HEK293T (cell line): Measurements from ENCODE around the gene KRTAP5-4.
"Not testable (repeated sequence)": the region's sequence is repeated elsewhere in the genome, so short reads cannot be mapped to it uniquely, and the experiment has no call there.

Experiments used
- CTCF ChIA-PET: fragments of 350-600 bp; formaldehyde crosslinking; extraction: SDS; loops from one replicate; lab custom pipeline; 2021; ENCODE audit warnings: antibody characterized with exemption, inconsistent platforms; lab: Yijun Ruan, JAX
- POLR2A ChIA-PET: fragments of 350-600 bp; formaldehyde crosslinking; extraction: SDS; loops from one replicate; lab custom pipeline; 2020; ENCODE audit warnings: antibody characterized with exemption, inconsistent platforms; lab: Yijun Ruan, JAX
- DNase-seq: peaks from one replicate; pipeline ENCODE4 v3.0.0; 2012; ENCODE audit warnings: mixed read lengths; ENCODE audit errors: extremely low spot score
- ARNT ChIP-seq: fragments of 450-650 bp; IDR thresholded peaks from 2 replicates; pipeline ENCODE4 v1.6.1; 2017; ENCODE audit warnings: mild to moderate bottlenecking
- BHLHE40 ChIP-seq: fragments of 450-650 bp; IDR thresholded peaks from 2 replicates; pipeline ENCODE4 v1.6.1; 2016; ENCODE audit warnings: mild to moderate bottlenecking, moderate library complexity, borderline replicate concordance
- CTBP1 ChIP-seq: fragments of 450-650 bp; IDR thresholded peaks from 2 replicates; pipeline ENCODE4 v1.6.1; 2016; ENCODE audit warnings: borderline replicate concordance
- ELF4 ChIP-seq: fragments of 450-650 bp; IDR thresholded peaks from 2 replicates; pipeline ENCODE4 v1.6.1; 2017; ENCODE audit warnings: antibody characterized with exemption
- FOXA1 ChIP-seq: fragments of 450-650 bp; IDR thresholded peaks from 2 replicates; pipeline ENCODE4 v1.6.1; 2016; ENCODE audit warnings: mild to moderate bottlenecking
- FOXK2 ChIP-seq: fragments of 450-650 bp; IDR thresholded peaks from 2 replicates; pipeline ENCODE4 v1.6.1; 2016; ENCODE audit warnings: mild to moderate bottlenecking
- FOXM1 ChIP-seq: fragments of 450-650 bp; IDR thresholded peaks from 2 replicates; pipeline ENCODE4 v1.6.1; 2017; ENCODE audit warnings: mild to moderate bottlenecking, borderline replicate concordance
- HDGF ChIP-seq: fragments of 450-650 bp; IDR thresholded peaks from 2 replicates; pipeline ENCODE4 v1.6.1; 2017; ENCODE audit warnings: antibody characterized with exemption, borderline replicate concordance
- L3MBTL2 ChIP-seq: fragments of 450-650 bp; conservative IDR thresholded peaks from 2 replicates; pipeline ENCODE4 v1.6.1; 2016; ENCODE audit warnings: mild to moderate bottlenecking
- LEF1 ChIP-seq: fragments of 450-650 bp; IDR thresholded peaks from 2 replicates; pipeline ENCODE4 v1.6.1; 2017; ENCODE audit warnings: mild to moderate bottlenecking, borderline replicate concordance
- NFRKB ChIP-seq: fragments of 450-650 bp; IDR thresholded peaks from 2 replicates; pipeline ENCODE4 v1.6.1; 2016; ENCODE audit warnings: mild to moderate bottlenecking, moderate library complexity
- PKNOX1 ChIP-seq: fragments of 450-650 bp; IDR thresholded peaks from 2 replicates; pipeline ENCODE4 v1.6.1; 2016
- SP1 ChIP-seq: fragments of 450-650 bp; IDR thresholded peaks from 2 replicates; pipeline ENCODE4 v1.6.1; 2017
- SUZ12 ChIP-seq: fragments of 450-650 bp; IDR thresholded peaks from 2 replicates; pipeline ENCODE4 v1.6.1; 2016; ENCODE audit warnings: mild to moderate bottlenecking
- TARDBP ChIP-seq: fragments of 450-650 bp; IDR thresholded peaks from 2 replicates; pipeline ENCODE4 v1.6.1; 2016
- ZNF384 ChIP-seq: fragments of 450-650 bp; IDR thresholded peaks from 2 replicates; pipeline ENCODE4 v1.6.1; 2016

KRTAP5-4 gene

GRCh38 chr11:1576825-1577224, 45.1 kb downstream of the KRTAP5-4 start:
- DNase-seq, result no peak
- CTCF ChIA-PET, result interaction anchor here (0.8 to 2.5 kb wide), 3 partner anchors 10 to 30 kb away, joined by 3 to 13 read pairs (median 3); no protein-coding TSS in a partner anchor
- TF ChIP-seq CTBP1 (no peak), L3MBTL2 (no peak), FOXA1 (no peak), TARDBP (no peak), SP1 (no peak), BHLHE40 (no peak), HDGF (no peak), NFRKB (no peak), FOXM1 (no peak), FOXK2 (no peak)
- POLR2A ChIA-PET, result interaction anchor here (1.5 kb wide), 1 partner anchor 30 kb away, joined by 3 read pairs; no protein-coding TSS in a partner anchor

- CTCF ChIA-PET, result interaction anchor here (0.8 to 3.0 kb wide), 2 partner anchors 16 to 29 kb away, joined by 3 to 45 read pairs; no protein-coding TSS in a partner anchor
- DNase-seq, result not testable (repeated sequence)
- POLR2A ChIA-PET, result interaction anchor here (1.5 kb wide), 1 partner anchor 29 kb away, joined by 3 read pairs; no protein-coding TSS in a partner anchor
These were observed 46.2 kb downstream of the KRTAP5-4 start for GRCh38 chr11:1575756-1576155.

- ChIA-PET CTCF (interaction anchor here (0.8 to 3.0 kb wide), 6 partner anchors 10 to 28 kb away, joined by 3 to 45 read pairs (median 8); no protein-coding TSS in a partner anchor), POLR2A (interaction anchor here (0.9 to 2.6 kb wide), 3 partner anchors 28 to 56 kb away, joined by 3 to 20 read pairs (median 6); no protein-coding TSS in a partner anchor)
- no peak for DNase-seq
- TF ChIP-seq NFRKB (no peak), ARNT (no peak), FOXM1 (no peak), TARDBP (no peak), ZNF384 (no peak), SUZ12 (no peak), LEF1 (no peak), BHLHE40 (no peak), FOXK2 (no peak)
These were observed 47.0 kb downstream of the KRTAP5-4 start for GRCh38 chr11:1574933-1575242.

GRCh38 chr11:1574238-1574932, 47.6 kb downstream of the KRTAP5-4 start:
- POLR2A ChIA-PET, result interaction anchor here (0.9 to 2.6 kb wide), 4 partner anchors 9 to 57 kb away, joined by 3 to 20 read pairs (median 8); no protein-coding TSS in a partner anchor
- DNase-seq, result peak; percentile 80
- TF ChIP-seq CTBP1 (no peak), ARNT (0 out of 2 replicates have a peak, but pooled peaks have one; percentile 22), BHLHE40 (no peak), ZNF384 (no peak), NFRKB (no peak), FOXM1 (peak; percentile 62; the same call in 1 of the 2 replicates), TARDBP (no peak)
- CTCF ChIA-PET, result interaction anchor here (0.8 to 3.0 kb wide), 5 partner anchors 9 to 28 kb away, joined by 3 to 45 read pairs (median 9); no protein-coding TSS in a partner anchor

- ChIA-PET POLR2A (interaction anchor here (1.7 to 2.6 kb wide), 3 partner anchors 9 to 32 kb away, joined by 6 to 20 read pairs (median 11); no protein-coding TSS in a partner anchor), CTCF (interaction anchor here (2.4 to 3.0 kb wide), 2 partner anchors 25 to 27 kb away, joined by 15 to 45 read pairs; no protein-coding TSS in a partner anchor)
- DNase-seq, result no peak
- TF ChIP-seq FOXK2, result no peak
- no peak for TF ChIP-seq TARDBP
- no peak for TF ChIP-seq L3MBTL2
- no peak for TF ChIP-seq ARNT
- no peak for TF ChIP-seq SUZ12
- TF ChIP-seq LEF1, result no peak
- no peak for TF ChIP-seq FOXA1
- no peak for TF ChIP-seq ZNF384
- TF ChIP-seq CTBP1, result no peak
- TF ChIP-seq ELF4, result no peak
- TF ChIP-seq BHLHE40, result no peak
- TF ChIP-seq SP1, result no peak
- no peak for TF ChIP-seq NFRKB
- no peak for TF ChIP-seq FOXM1
- no peak for TF ChIP-seq HDGF
- TF ChIP-seq PKNOX1, result no peak
These were observed 48.1 kb downstream of the KRTAP5-4 start for GRCh38 chr11:1573903-1574237.

GRCh38 chr11:1573077-1573902, 48.6 kb downstream of the KRTAP5-4 start:
- TF ChIP-seq ARNT (no peak), HDGF (no peak)
- no peak for DNase-seq
- CTCF ChIA-PET, result interaction anchor here (2.4 to 3.0 kb wide), 2 partner anchors 24 to 27 kb away, joined by 15 to 45 read pairs; no protein-coding TSS in a partner anchor
- POLR2A ChIA-PET, result interaction anchor here (1.7 to 2.6 kb wide), 3 partner anchors 8 to 31 kb away, joined by 6 to 20 read pairs (median 11); no protein-coding TSS in a partner anchor
